ENCODE results near the gene LFNG. TPM values are rescaled to one million over a fixed set of nuclear protein-coding genes. Genes with fewer than 3 reads are reported as not detected.

LFNG gene
- total and polyA plus RNA-seq, 9 of the 15 experiments (the other 6 are each of a cell fraction or from before 2014, with no cell fraction given), result 0.03 to 0.89 (median 0.25) TPM; not detected in 1

DNA sequence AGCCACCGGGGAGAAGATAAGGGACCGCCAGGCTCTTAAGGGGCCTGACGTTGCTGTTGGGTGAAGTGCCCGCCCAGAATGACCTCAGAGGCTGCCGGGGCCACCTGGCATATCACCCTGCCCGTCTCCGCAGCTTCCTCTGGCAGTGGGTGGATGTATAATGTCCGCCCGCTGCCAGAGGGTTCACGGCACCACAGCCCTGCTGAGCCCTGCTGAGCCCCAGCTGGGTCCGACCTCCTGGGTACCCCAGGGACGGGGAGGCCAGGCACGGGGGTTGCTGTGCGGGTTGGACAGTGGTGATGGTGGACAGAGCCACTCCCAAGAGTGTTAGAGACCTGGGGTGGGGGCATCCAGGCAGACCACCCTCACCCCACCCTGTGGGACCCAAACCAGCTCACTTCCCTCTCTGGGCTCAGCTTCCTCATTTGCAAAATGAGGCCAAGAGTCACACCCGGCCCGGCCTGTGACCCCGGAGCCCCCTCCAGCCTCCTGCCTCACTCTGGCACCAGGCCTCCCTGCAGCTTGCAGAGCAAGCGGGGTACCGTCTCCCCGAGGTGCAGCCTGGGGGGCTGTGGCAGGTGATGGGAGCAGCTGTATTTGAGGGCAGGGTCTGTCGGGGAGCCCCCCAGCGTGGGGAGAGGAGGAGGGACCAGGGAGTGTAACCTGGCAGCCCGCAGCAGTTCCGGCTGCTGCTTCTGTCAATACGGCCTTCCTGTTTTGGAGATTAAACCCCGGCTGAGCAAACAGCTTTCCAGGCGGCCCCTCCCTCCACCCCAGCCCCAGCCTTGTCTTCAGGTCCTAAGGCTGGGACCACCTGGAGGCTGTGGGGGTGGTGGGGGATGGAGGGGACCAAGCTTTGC is 8.4 kb upstream of the LFNG start (continued):
- 0 out of 2 replicates have a peak, but pooled peaks have one; percentile 35 for TF ChIP-seq VEZF1 (CRISPR knock-in tag; IDR thresholded peaks at IDR 0.05)
- peak; percentile 74; the same call in 1 of the 2 replicates for TF ChIP-seq ZBTB7A (IDR thresholded peaks at IDR 0.05; ENCODE audit: borderline replicate concordance, control insufficient read depth, low read depth, low read length)
- TF ChIP-seq IRF2 (CRISPR knock-in tag; IDR thresholded peaks at IDR 0.05), result no peak
- TF ChIP-seq ZFX (CRISPR knock-in tag; IDR thresholded peaks at IDR 0.05), result peak; percentile 37; the same call in 1 of the 2 replicates
- TF ChIP-seq BMI1 (IDR thresholded peaks at IDR 0.05; ENCODE audit: low read length), result no peak
- TF ChIP-seq POLR2B (IDR thresholded peaks at IDR 0.05; ENCODE audit: low read depth, partially characterized antibody), result no peak
- no peak for TF ChIP-seq SAFB2 (IDR thresholded peaks at IDR 0.05; ENCODE audit: borderline replicate concordance, low read depth, low read length, severe bottlenecking)

DNA sequence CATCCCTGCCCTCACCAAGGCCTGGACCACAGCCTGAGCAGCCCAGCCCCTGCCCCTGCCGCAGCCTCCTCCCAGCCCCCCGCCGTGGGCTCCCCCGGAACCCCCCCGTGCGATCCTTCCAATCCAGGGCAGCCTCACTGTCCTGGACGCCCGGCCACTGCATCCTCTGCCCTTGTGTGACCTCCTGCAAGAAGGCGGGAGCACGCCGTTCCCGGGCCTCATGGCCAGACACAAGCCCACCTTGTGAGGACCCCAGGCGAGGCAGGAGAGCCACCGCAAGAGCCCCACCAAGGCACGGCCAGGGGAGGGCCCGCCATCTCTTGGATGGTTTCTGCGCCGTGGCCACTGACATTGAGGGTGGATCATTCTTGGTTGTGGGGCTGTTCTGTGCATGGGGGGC is 7.8 kb upstream of the LFNG start:
- CTCF ChIA-PET (ENCODE audit: low intra/inter-chr PET ratio), result no interaction called here
- intact Hi-C loops (cut with micrococcal nuclease) (no loop called here), in situ Hi-C loops (cut with MboI) (no loop called here)
- no TSS peak for BruUV-seq (replicated peaks)
- FAIRE-seq, result no peak
- H3K9ac ChIP-seq (ENCODE audit: insufficient read depth in 1 of 2, low read depth in 2 of 2, low read length in 2 of 2), result no peak overlapping the region
- WGBS (ENCODE audit: insufficient coverage, low coverage, missing lambda C conversion rate), result 15% methylated on average over 12 of the region's 18 CpGs
- H3K4me2 ChIP-seq (ENCODE audit: insufficient read depth, low read length), result no peak overlapping the region
- POLR2A ChIA-PET, result interaction anchor here (0.6 to 1.9 kb wide), 4 partner anchors 15 to 261 kb away, joined by 3 to 4 read pairs (median 4); no protein-coding TSS in a partner anchor
- no peak overlapping the region for H3K27ac ChIP-seq (ENCODE audit: extremely low read depth, low read depth, low read length)
- H3K36me3 ChIP-seq (ENCODE audit: control insufficient read depth, insufficient read depth, low read length), result no peaks in the 10 kb centered on the region
- no peaks in the 10 kb centered on the region; the same call in 1 of the 2 replicates for H4K20me1 ChIP-seq (replicated peaks; ENCODE audit: control insufficient read depth, insufficient read depth, low read length)
- H2AFZ ChIP-seq (ENCODE audit: low read depth, low read length), result no peak overlapping the region
- no peak for DNase-seq (ENCODE audit: extremely low read depth in 1 of 4, low spot score in 3 of 4)
- no peaks in the 10 kb centered on the region for H3K9me1 ChIP-seq (ENCODE audit: control insufficient read depth, insufficient read depth, low read length)
- no peak overlapping the region for H3K4me3 ChIP-seq
- H3K9me3 ChIP-seq (replicated peaks; ENCODE audit: control insufficient read depth, insufficient read depth, low read depth, low read length), result no peaks in the 10 kb centered on the region
- peaks cover 0 to 37% of the 10 kb centered on the region in 2 experiments; a peak in 2 of 5 replicates for H3K27me3 ChIP-seq (ENCODE audit: control insufficient read depth in 2 of 2, insufficient read depth in 2 of 2, low read length in 2 of 2)
- TF ChIP-seq SMC3 (conservative IDR thresholded peaks at IDR 0.05; ENCODE audit: insufficient read depth, low read depth, low read length) (no peak), DMBX1 (CRISPR knock-in tag; IDR thresholded peaks at IDR 0.05; ENCODE audit: borderline replicate concordance) (no peak), VEZF1 (CRISPR knock-in tag; IDR thresholded peaks at IDR 0.05) (0 out of 2 replicates have a peak, but pooled peaks have one; percentile 5), BRF1 (IDR thresholded peaks at IDR 0.05; ENCODE audit: borderline replicate concordance, extremely low read depth, insufficient read length) (no peak), SNRNP70 (optimal IDR thresholded peaks at IDR 0.05; ENCODE audit: low read depth, low read length) (no peak), NR2C1 (IDR thresholded peaks at IDR 0.05) (no peak), NR2C1 (tag; IDR thresholded peaks at IDR 0.05) (no peak)
- no peaks in the 10 kb centered on the region for H3K79me2 ChIP-seq (ENCODE audit: control insufficient read depth, insufficient read depth, low read length)
- H3K4me1 ChIP-seq (replicated peaks in 1 of 2; ENCODE audit: control insufficient read depth in 2 of 2, insufficient read depth in 2 of 2, low read length in 2 of 2), result peaks cover 4 to 70% of the 10 kb centered on the region in 2 experiments; a peak in 4 of 5 replicates
- ATAC-seq, result no peak
